Endodermal cell (in vitro differentiated cells): ENCODE data around the gene EIF4EBP3. TPM values are rescaled to one million over a fixed set of nuclear protein-coding genes. Genes with fewer than 3 reads are reported as not detected.

Experiments used
- DNase-seq: peaks from one replicate; pipeline ENCODE4 v3.0.0-alpha.2; 2017
- H3K27ac ChIP-seq: 2 replicates; pipeline ENCODE4 v1.5.1; 2013; ENCODE audit warnings: mild to moderate bottlenecking, low read depth, low read length, moderate library complexity
- H3K27me3 ChIP-seq: 2 replicates; pipeline ENCODE4 v1.6.1; 2013; ENCODE audit warnings: mild to moderate bottlenecking, low read length, moderate library complexity; ENCODE audit not compliant: insufficient read depth, control insufficient read depth, poor library complexity, severe bottlenecking
- H3K36me3 ChIP-seq: 2 replicates; pipeline ENCODE4 v1.7.0; 2013; ENCODE audit warnings: mild to moderate bottlenecking, low read length, moderate library complexity; ENCODE audit not compliant: control insufficient read depth, insufficient read depth
- H3K4me1 ChIP-seq: one replicate; pipeline ENCODE4 v1.7.0; 2013; ENCODE audit warnings: low read length; ENCODE audit not compliant: control insufficient read depth, insufficient read depth
- H3K4me3 ChIP-seq: 2 replicates; pipeline ENCODE4 v1.5.1; 2013; ENCODE audit warnings: mild to moderate bottlenecking, low read length, moderate library complexity
- H3K9ac ChIP-seq: 2 replicates; pipeline ENCODE4 v1.6.1; 2013; ENCODE audit warnings: mild to moderate bottlenecking, low read length, moderate library complexity; ENCODE audit not compliant: poor library complexity, severe bottlenecking; ENCODE audit errors: extremely low read depth
- H3K9me3 ChIP-seq: 2 replicates; pipeline ENCODE4 v1.6.1; 2013; ENCODE audit warnings: mild to moderate bottlenecking, low read length, moderate library complexity; ENCODE audit not compliant: control insufficient read depth
- H3K27ac Mint-ChIP-seq: 2 replicates; pipeline ENCODE4 v1.8.0; 2020; ENCODE audit warnings: mixed read lengths
- H3K27me3 Mint-ChIP-seq: 2 replicates; pipeline ENCODE4 v1.8.0; 2021; ENCODE audit warnings: mild to moderate bottlenecking, mixed read lengths; ENCODE audit not compliant: insufficient read depth
- H3K36me3 Mint-ChIP-seq: 2 replicates; pipeline ENCODE4 v1.8.0; 2020; ENCODE audit warnings: low read depth, mixed read lengths
- H3K4me1 Mint-ChIP-seq: 2 replicates; pipeline ENCODE4 v1.8.0; 2020; ENCODE audit warnings: mixed read lengths
- H3K4me3 Mint-ChIP-seq: 2 replicates; pipeline ENCODE4 v1.8.0; 2020; ENCODE audit warnings: mild to moderate bottlenecking, moderate library complexity, mixed read lengths
- H3K9me3 Mint-ChIP-seq: 2 replicates; pipeline ENCODE4 v1.8.0; 2020; ENCODE audit warnings: mild to moderate bottlenecking, mixed read lengths
- WGBS, 2 experiments: methylation state at CpG; one replicate each; pipeline versions ENCODE4 v1.1.5 to v1.1.7; 2013; ENCODE audit warnings: missing lambda C conversion rate in 2 of 2, mixed read lengths in 1 of 2; ENCODE audit not compliant: insufficient coverage in 1 of 2, insufficient read length in 1 of 2; 5-methylcytosine and 5-hydroxymethylcytosine counted together
- total RNA-seq, 2 donors: library from RNA; stranded (reverse); fragmentation: NEBNext Ultra II Directional in 1 of 2; extraction: Animal tissue kit (Norgen Biotek cat#: 25700) in 1 of 2; gene quantifications; 2 replicates in 1 of 2; 3 replicates in 1 of 2; pipeline ENCODE4 v1.2.1, GENCODE V29; 2021
- TF ChIP-seq, protein P1 (sequence below): fragments of 200-600 bp; sonication (generic); conservative IDR thresholded peaks from 2 replicates; pipeline ENCODE4 v1.5.0; 2021; ENCODE audit warnings: antibody characterized with exemption, mild to moderate bottlenecking

Gene EIF4EBP3
- total RNA-seq, 2 donors from 2014 or later: 5.1 to 6.3 TPM

DNA sequence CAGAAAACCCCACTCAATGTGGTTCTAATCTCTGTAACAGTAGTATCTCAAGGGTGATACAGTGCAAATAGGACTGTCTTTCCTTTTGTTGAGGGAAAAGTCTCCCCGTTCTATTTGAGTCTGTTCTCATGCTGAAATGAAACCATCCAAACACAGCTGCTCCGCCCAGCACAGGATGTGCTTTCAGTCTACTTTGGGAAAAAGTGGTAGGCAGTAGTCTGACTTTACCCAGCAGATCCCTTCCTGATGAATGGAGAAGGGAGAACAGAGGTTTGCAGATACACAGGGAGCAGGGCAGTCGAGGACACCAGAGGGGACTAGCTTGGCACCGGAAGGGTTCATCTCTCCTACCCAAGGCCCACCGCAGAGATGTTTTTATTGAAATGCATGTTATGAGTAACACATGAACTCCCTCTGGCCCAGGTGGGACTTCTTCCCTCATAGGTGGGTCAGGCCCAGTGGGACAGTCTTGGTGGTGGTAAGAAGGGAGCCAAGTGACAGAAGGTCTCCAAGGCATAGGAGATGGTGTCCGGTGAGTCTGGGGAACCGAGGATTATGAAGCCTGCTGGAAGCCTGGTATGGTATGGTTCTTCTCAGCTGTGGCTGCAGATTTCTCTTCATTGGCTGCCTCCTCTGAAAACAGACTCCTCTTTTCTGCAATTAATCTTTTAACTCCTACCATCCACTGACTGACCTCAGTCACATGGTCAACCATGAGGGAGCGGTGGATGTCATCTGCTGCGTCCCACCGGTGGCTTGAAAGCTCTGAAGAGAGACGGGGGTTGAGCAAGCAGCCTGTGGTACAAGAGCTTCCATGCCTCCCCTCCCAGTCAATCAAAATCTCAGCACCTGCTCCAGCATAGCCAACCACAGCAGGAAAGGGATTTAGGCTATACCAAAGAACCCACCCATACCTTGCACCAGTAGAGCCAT is 3.0 kb downstream of the EIF4EBP3 start:
- Histone ChIP-seq H3K27ac (no peak overlapping the region), H3K9me3 (no peaks in the 10 kb centered on the region), H3K4me3 (no peak overlapping the region), H3K4me1 (peaks cover 18% of the 10 kb centered on the region), H3K9ac (no peak overlapping the region), H3K27me3 (no peaks in the 10 kb centered on the region), H3K36me3 (peaks cover 69% of the 10 kb centered on the region)
- H3K27me3 Mint-ChIP-seq: no peaks in the 10 kb centered on the region
- TF ChIP-seq, protein P1, sequence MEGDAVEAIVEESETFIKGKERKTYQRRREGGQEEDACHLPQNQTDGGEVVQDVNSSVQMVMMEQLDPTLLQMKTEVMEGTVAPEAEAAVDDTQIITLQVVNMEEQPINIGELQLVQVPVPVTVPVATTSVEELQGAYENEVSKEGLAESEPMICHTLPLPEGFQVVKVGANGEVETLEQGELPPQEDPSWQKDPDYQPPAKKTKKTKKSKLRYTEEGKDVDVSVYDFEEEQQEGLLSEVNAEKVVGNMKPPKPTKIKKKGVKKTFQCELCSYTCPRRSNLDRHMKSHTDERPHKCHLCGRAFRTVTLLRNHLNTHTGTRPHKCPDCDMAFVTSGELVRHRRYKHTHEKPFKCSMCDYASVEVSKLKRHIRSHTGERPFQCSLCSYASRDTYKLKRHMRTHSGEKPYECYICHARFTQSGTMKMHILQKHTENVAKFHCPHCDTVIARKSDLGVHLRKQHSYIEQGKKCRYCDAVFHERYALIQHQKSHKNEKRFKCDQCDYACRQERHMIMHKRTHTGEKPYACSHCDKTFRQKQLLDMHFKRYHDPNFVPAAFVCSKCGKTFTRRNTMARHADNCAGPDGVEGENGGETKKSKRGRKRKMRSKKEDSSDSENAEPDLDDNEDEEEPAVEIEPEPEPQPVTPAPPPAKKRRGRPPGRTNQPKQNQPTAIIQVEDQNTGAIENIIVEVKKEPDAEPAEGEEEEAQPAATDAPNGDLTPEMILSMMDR: no peak
- H3K4me3 Mint-ChIP-seq: no peak overlapping the region
- peaks cover 50% of the 10 kb centered on the region for H3K36me3 Mint-ChIP-seq
- WGBS, 2 experiments: 94 to 100% methylated on average over 9 to 11 of the region's 11 CpGs
- H3K4me1 Mint-ChIP-seq: peaks cover 26% of the 10 kb centered on the region
- peak; percentile 31 for DNase-seq
- no peaks in the 10 kb centered on the region for H3K9me3 Mint-ChIP-seq
- no peak overlapping the region for H3K27ac Mint-ChIP-seq

DNA sequence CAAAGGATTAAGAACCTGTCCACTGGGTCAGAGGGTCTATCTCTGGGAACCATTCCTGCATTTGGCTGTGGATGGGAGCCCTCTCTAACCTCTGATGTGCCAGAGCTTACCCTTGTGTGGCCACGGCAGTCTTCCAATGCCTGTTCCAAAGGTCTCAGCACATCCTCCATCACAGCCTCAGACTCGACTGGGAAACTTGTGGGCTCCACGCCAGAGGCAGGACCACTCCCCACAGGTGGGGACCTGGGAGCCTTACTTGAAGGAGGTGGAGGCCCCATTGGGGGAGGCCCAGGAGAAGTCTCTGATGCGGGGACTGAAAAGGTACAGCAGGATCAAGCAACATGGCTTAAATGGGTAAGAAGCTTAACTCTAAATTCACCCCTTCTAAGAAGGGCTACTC is 4.4 kb downstream of the EIF4EBP3 start:
- TF ChIP-seq, protein P1: no peak
- DNase-seq: peak; percentile 39
- Mint-ChIP-seq H3K4me1 (peaks cover 31% of the 10 kb centered on the region), H3K27me3 (no peaks in the 10 kb centered on the region), H3K4me3 (no peak overlapping the region), H3K9me3 (no peaks in the 10 kb centered on the region), H3K36me3 (peaks cover 47% of the 10 kb centered on the region), H3K27ac (no peak overlapping the region)
- Histone ChIP-seq H3K36me3 (peaks cover 62% of the 10 kb centered on the region), H3K4me1 (peaks cover 15% of the 10 kb centered on the region), H3K4me3 (no peak overlapping the region), H3K27me3 (no peaks in the 10 kb centered on the region), H3K27ac (no peak overlapping the region), H3K9ac (no peak overlapping the region), H3K9me3 (no peaks in the 10 kb centered on the region)
- 93% methylated on average over 2 to 4 of the region's 4 CpGs for WGBS, 2 experiments

- Mint-ChIP-seq H3K27ac (peak overlapping the region; percentile 11), H3K4me1 (peaks cover 27% of the 10 kb centered on the region), H3K9me3 (no peaks in the 10 kb centered on the region), H3K36me3 (peaks cover 47% of the 10 kb centered on the region), H3K4me3 (no peak overlapping the region), H3K27me3 (no peaks in the 10 kb centered on the region)
- H3K4me1 ChIP-seq: no peaks in the 10 kb centered on the region
- no peak overlapping the region for H3K9ac ChIP-seq
- no peak overlapping the region for H3K27ac ChIP-seq
- no peaks in the 10 kb centered on the region for H3K27me3 ChIP-seq
- H3K4me3 ChIP-seq: no peak overlapping the region
- no peak for DNase-seq
- peaks cover 62% of the 10 kb centered on the region for H3K36me3 ChIP-seq
- no peaks in the 10 kb centered on the region for H3K9me3 ChIP-seq
- TF ChIP-seq, protein P1: no peak
- WGBS, 2 experiments: 90 to 97% methylated on average over 1 to 2 of the region's 2 CpGs
Observed at GRCh38 chr5:140553657-140554056, 6.2 kb downstream of the EIF4EBP3 start.
